Hepatocyte (in vitro differentiated cells): ENCODE data around the gene KCNN1. TPM values are rescaled to one million over a fixed set of nuclear protein-coding genes. Genes with fewer than 3 reads are reported as not detected.
"Not testable (repeated sequence)": the region's sequence is repeated elsewhere in the genome, so short reads cannot be mapped to it uniquely, and the experiment has no call there.

ENCODE experiments used
- DNase-seq: peaks from one replicate; pipeline ENCODE4 v3.0.0-alpha.2; 2016; ENCODE audit warnings: low spot score
- H2AFZ ChIP-seq: fragments of 200-600 bp; sonication (generic); 2 replicates; pipeline ENCODE4 v1.6.0; 2016; ENCODE audit warnings: antibody characterized with exemption, mild to moderate bottlenecking
- H3K27ac ChIP-seq: fragments of 200-600 bp; sonication (generic); 2 replicates; pipeline ENCODE4 v1.5.1; 2016; ENCODE audit warnings: mild to moderate bottlenecking
- H3K27me3 ChIP-seq: fragments of 200-600 bp; sonication (generic); 2 replicates; pipeline ENCODE4 v1.6.1; 2016
- H3K36me3 ChIP-seq: fragments of 200-600 bp; sonication (generic); replicated peaks from 2 replicates; pipeline ENCODE4 v1.5.1; 2016; ENCODE audit warnings: low read depth; ENCODE audit not compliant: insufficient read depth
- H3K4me1 ChIP-seq: fragments of 200-600 bp; sonication (generic); 2 replicates; pipeline ENCODE4 v1.5.1; 2016; ENCODE audit warnings: mild to moderate bottlenecking, moderate library complexity; ENCODE audit not compliant: insufficient read depth
- H3K4me2 ChIP-seq: fragments of 200-600 bp; sonication (generic); 2 replicates; pipeline ENCODE4 v1.6.0; 2016
- H3K4me3 ChIP-seq: fragments of 200-600 bp; sonication (generic); 2 replicates; pipeline ENCODE4 v1.5.1; 2016; ENCODE audit warnings: mild to moderate bottlenecking
- H3K79me2 ChIP-seq: fragments of 200-600 bp; sonication (generic); 2 replicates; pipeline ENCODE4 v1.6.0; 2017; ENCODE audit warnings: mild to moderate bottlenecking
- H3K9me2 ChIP-seq: fragments of 200-600 bp; sonication (generic); replicated peaks from 2 replicates; pipeline ENCODE4 v1.6.0; 2017; ENCODE audit warnings: mild to moderate bottlenecking; ENCODE audit not compliant: insufficient read depth
- H3K9me3 ChIP-seq: fragments of 200-600 bp; sonication (generic); 2 replicates; pipeline ENCODE4 v1.5.1; 2016; ENCODE audit warnings: low read depth, mild to moderate bottlenecking
- H4K20me1 ChIP-seq: fragments of 200-600 bp; sonication (generic); 2 replicates; pipeline ENCODE4 v1.6.0; 2016; ENCODE audit warnings: mild to moderate bottlenecking; ENCODE audit not compliant: insufficient read depth, poor library complexity, severe bottlenecking
- EZH2 ChIP-seq: fragments of 200-600 bp; sonication (generic); IDR thresholded peaks from 2 replicates; pipeline ENCODE4 v1.6.1; 2016; ENCODE audit warnings: antibody characterized with exemption, mild to moderate bottlenecking, borderline replicate concordance
- EZH2phosphoT487 ChIP-seq: fragments of 200-600 bp; sonication (generic); IDR thresholded peaks from one replicate; pipeline ENCODE4 v1.6.1; 2018; ENCODE audit warnings: antibody characterized with exemption, mild to moderate bottlenecking, low read depth, moderate library complexity; ENCODE audit not compliant: unreplicated experiment, severe bottlenecking
- WGBS: methylation state at CpG from one replicate; pipeline ENCODE4 v1.1.6; 2016; ENCODE audit warnings: low lambda C conversion rate; ENCODE audit errors: missing lambda C conversion rate; 5-methylcytosine and 5-hydroxymethylcytosine counted together
- polyA plus RNA-seq: library from polyadenylated mRNA; unstranded; fragments of >200 nt; fragmentation: Nextera tagmentation; extraction: Ambion mirVana; gene quantifications from 2 replicates; pipeline ENCODE4 v1.2.1, GENCODE V29; 2016
- total RNA-seq: library from RNA; depleted of rRNA; stranded (reverse); fragments of >200 nt; gene quantifications from 2 replicates; pipeline ENCODE4 v1.2.3, GENCODE V29; 2014
- TF ChIP-seq, protein P1 (sequence below): fragments of 200-600 bp; sonication (generic); IDR thresholded peaks from 2 replicates; pipeline ENCODE4 v1.5.1; 2016; ENCODE audit warnings: antibody characterized with exemption, mild to moderate bottlenecking; ENCODE audit not compliant: poor library complexity

KCNN1 gene
- total RNA-seq, result 2.4 and 3.3 TPM in 2 replicates
- 3.2 and 3.3 TPM in 2 replicates for polyA plus RNA-seq

DNA sequence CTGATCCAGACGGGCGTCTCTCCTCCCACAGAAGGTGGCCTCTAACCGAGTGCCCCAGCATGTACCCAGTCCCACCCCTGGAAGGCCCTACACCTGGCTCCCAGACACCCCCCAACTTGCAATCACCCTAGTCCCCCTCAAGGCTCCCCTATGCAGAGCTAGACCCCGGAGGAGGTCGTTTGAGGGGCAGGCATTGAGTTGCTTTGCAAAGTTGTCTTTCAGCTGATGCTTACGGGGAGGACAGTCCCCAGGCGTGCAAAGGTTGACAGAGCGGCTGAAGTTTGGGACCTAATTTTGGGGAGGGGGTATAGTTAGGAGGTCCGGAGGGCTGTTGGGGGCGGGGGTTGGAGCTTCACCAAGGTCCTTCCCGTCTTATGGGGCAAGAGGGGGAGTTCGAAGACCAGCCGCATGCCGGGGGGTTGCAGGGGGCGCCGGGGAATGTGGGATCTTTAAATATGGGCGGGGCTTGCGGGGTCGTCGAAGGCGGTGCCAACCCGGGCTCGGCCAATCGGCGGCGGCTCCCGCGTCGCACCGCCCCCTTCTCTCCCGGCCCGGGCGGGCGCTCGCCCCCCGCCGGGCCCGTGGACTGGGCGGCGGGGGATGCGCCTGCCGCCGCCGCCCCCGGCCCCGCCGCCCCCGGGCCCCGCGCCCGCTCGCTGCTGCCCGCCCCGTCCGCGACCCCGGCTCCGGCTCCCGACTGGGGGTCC lies at the start of gene KCNN1:
KCNN1 (plus strand) TSS at position 558 of the 707 bp plus-strand sequence. CDS start 6,782 bp downstream, outside the sequence.
- Histone ChIP-seq H3K9me2 (no peaks in the 10 kb centered on the region), H3K27me3 (peaks cover 12% of the 10 kb centered on the region), H3K9me3 (no peaks in the 10 kb centered on the region), H3K4me2 (peak within 1 kb of the TSS; percentile 83), H3K79me2 (no peaks in the 10 kb centered on the region), H4K20me1 (no peaks in the 10 kb centered on the region), H2AFZ (peak within 1 kb of the TSS; percentile 46), H3K4me1 (peaks cover 5% of the 10 kb centered on the region), H3K36me3 (no peaks in the 10 kb centered on the region), H3K27ac (peak within 1 kb of the TSS; percentile 74), H3K4me3 (no peak within 1 kb of the TSS)
- TF ChIP-seq EZH2 (no peak), EZH2phosphoT487 (no peak)
- TF ChIP-seq, protein P1, sequence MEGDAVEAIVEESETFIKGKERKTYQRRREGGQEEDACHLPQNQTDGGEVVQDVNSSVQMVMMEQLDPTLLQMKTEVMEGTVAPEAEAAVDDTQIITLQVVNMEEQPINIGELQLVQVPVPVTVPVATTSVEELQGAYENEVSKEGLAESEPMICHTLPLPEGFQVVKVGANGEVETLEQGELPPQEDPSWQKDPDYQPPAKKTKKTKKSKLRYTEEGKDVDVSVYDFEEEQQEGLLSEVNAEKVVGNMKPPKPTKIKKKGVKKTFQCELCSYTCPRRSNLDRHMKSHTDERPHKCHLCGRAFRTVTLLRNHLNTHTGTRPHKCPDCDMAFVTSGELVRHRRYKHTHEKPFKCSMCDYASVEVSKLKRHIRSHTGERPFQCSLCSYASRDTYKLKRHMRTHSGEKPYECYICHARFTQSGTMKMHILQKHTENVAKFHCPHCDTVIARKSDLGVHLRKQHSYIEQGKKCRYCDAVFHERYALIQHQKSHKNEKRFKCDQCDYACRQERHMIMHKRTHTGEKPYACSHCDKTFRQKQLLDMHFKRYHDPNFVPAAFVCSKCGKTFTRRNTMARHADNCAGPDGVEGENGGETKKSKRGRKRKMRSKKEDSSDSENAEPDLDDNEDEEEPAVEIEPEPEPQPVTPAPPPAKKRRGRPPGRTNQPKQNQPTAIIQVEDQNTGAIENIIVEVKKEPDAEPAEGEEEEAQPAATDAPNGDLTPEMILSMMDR, result no peak
- DNase-seq, result peak; percentile 60
- WGBS, result 18% methylated on average over 16 of the region's 59 CpGs

DNA sequence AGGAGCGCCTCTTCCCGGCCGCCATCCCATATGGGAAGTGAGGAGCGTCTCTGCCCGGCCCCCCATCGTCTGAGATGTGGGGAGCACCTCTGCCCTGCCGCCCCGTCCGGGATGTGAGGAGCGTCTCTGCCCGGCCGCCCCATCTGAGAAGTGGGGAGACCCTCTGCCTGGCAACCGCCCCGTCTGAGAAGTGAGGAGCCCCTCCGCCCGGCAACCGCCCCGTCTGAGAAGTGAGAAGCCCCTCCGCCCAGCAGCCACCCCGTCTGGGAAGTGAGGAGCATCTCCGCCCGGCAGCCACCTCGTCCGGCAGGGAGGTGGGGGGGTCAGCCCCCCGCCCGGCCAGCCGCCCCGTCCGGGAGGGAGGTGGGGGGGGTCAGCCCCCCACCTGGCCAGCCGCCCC lies 48.8 kb upstream of the KCNN1 start:
- not testable (repeated sequence) for H3K79me2 ChIP-seq, H3K27ac ChIP-seq, H3K4me1 ChIP-seq, H3K36me3 ChIP-seq, H3K4me2 ChIP-seq, H3K9me2 ChIP-seq, H3K4me3 ChIP-seq, H3K9me3 ChIP-seq, DNase-seq, H4K20me1 ChIP-seq, H2AFZ ChIP-seq, H3K27me3 ChIP-seq
- WGBS, result 93% methylated on average over 5 of the region's 30 CpGs

DNA sequence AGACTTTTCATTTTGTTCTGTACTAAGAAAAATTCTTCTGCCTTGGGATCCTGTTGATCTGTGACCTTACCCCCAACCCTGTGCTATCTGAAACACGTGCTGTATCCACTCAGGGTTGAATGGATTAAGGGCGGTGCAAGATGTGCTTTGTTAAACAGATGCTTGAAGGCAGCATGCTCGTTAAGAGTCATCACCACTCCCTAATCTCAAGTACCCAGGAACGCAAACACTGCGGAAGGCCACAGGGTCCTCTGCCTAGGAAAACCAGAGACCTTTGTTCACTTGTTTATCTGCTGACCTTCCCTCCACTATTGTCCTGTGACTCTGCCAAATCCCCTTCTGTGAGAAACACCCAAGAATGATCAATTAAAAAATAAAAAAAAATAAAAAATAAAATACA lies 47.8 kb upstream of the KCNN1 start:
- H3K36me3 ChIP-seq, H4K20me1 ChIP-seq, H3K4me2 ChIP-seq, H3K27me3 ChIP-seq, H3K4me1 ChIP-seq, H3K9me2 ChIP-seq, DNase-seq, H3K27ac ChIP-seq, H3K4me3 ChIP-seq, H3K9me3 ChIP-seq, H2AFZ ChIP-seq, H3K79me2 ChIP-seq: not testable (repeated sequence)
- WGBS, result 41% methylated on average over 5 of the region's 5 CpGs

DNA sequence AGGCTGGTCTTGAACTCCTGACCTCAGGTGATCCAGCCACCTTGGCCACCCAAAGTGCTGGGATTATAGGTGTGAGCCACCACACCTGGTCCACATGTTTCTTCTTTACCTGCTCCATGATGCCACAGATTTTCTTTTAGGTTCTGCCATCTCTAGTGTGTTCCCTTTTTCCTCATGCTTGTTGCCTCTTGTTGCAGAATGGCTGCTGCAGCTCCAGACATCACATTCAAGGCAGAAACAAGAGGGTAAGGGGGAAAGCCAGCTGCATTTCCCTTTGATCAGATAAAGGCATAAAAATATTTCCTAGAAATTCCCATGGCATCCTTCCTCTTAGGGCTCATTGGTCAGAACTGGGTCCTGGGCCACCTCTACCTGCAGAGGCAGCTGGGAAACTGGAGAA lies 46.4 kb upstream of the KCNN1 start:
- H3K4me1 ChIP-seq, result peaks cover 2% of the 10 kb centered on the region
- H2AFZ ChIP-seq, result no peak overlapping the region
- no peaks in the 10 kb centered on the region for H3K27me3 ChIP-seq
- TF ChIP-seq EZH2phosphoT487 (no peak), EZH2 (no peak)
- TF ChIP-seq, protein P1, result no peak
- no peaks in the 10 kb centered on the region for H3K79me2 ChIP-seq
- H3K4me3 ChIP-seq, result no peak overlapping the region
- no peaks in the 10 kb centered on the region for H3K9me3 ChIP-seq
- H3K9me2 ChIP-seq, result no peaks in the 10 kb centered on the region
- no peak for DNase-seq
- no peaks in the 10 kb centered on the region for H4K20me1 ChIP-seq
- no peaks in the 10 kb centered on the region for H3K36me3 ChIP-seq
- no peak overlapping the region for H3K4me2 ChIP-seq
- no peak overlapping the region for H3K27ac ChIP-seq
